ENCODE data around the gene DUOX2.

DNA sequence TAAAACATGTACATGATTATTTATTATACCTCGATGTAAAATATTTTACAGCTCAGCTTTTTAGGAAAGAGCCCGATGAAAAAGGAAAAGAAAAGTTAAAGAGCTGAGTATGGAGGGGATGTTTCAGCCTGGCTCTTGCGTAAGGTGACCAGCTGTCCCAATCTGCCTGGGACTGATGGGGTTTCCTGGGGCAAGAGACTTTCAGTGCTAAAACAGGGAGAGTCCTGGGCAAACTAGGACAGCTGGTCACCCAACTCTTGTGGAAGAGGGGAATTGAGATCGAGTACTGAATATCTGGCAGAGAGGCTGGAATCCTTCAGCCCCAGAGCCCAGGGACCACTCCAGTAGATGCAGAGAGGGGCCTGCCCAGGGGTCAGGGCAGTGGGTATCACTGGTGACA, 21.0 kb downstream of the DUOX2 start:
- TF ChIP-seq, protein P1, sequence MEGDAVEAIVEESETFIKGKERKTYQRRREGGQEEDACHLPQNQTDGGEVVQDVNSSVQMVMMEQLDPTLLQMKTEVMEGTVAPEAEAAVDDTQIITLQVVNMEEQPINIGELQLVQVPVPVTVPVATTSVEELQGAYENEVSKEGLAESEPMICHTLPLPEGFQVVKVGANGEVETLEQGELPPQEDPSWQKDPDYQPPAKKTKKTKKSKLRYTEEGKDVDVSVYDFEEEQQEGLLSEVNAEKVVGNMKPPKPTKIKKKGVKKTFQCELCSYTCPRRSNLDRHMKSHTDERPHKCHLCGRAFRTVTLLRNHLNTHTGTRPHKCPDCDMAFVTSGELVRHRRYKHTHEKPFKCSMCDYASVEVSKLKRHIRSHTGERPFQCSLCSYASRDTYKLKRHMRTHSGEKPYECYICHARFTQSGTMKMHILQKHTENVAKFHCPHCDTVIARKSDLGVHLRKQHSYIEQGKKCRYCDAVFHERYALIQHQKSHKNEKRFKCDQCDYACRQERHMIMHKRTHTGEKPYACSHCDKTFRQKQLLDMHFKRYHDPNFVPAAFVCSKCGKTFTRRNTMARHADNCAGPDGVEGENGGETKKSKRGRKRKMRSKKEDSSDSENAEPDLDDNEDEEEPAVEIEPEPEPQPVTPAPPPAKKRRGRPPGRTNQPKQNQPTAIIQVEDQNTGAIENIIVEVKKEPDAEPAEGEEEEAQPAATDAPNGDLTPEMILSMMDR (IDR thresholded peaks at IDR 0.05): no peak
- TF ChIP-seq POLR2A (IDR thresholded peaks at IDR 0.05; ENCODE audit: low read depth): no peak
- TF ChIP-seq EP300 (IDR thresholded peaks at IDR 0.05): no peak
- no peak for TF ChIP-seq POLR2AphosphoS5 (IDR thresholded peaks at IDR 0.05)

All from esophagus muscularis mucosa (tissue), 4 donors.